ENCODE data around the gene KRTAP19-1.

The KRTAP19-1 gene

GRCh38 chr21:30463713-30464112 is 16.5 kb downstream of the KRTAP19-1 start:
- TF ChIP-seq CTCF (IDR thresholded peaks at IDR 0.05; ENCODE audit: low read depth, low read length) = peak; percentile 34
- no peak for DNase-seq (ENCODE audit: low read depth in 2 of 2)
- no peak overlapping the region for H3K4me3 ChIP-seq (replicated peaks in 1 of 2; ENCODE audit: low read depth in 2 of 2, low read length in 2 of 2)

- TF ChIP-seq CTCF (IDR thresholded peaks at IDR 0.05; ENCODE audit: low read depth, low read length) = no peak
- DNase-seq (ENCODE audit: low read depth in 2 of 2) = no peak
- H3K4me3 ChIP-seq (replicated peaks in 1 of 2; ENCODE audit: low read depth in 2 of 2, low read length in 2 of 2) = no peak overlapping the region
Measured at GRCh38 chr21:30448514-30448913, 31.7 kb downstream of the KRTAP19-1 start.

GRCh38 chr21:30447056-30447455 is 33.1 kb downstream of the KRTAP19-1 start:
- TF ChIP-seq CTCF (IDR thresholded peaks at IDR 0.05; ENCODE audit: low read depth, low read length) = no peak
- DNase-seq (ENCODE audit: low read depth in 2 of 2) = no peak
- no peak overlapping the region for H3K4me3 ChIP-seq (replicated peaks in 1 of 2; ENCODE audit: low read depth in 2 of 2, low read length in 2 of 2)

GRCh38 chr21:30444204-30444603 is 36.0 kb downstream of the KRTAP19-1 start:
- TF ChIP-seq CTCF (IDR thresholded peaks at IDR 0.05; ENCODE audit: low read depth, low read length) = no peak
- H3K4me3 ChIP-seq (replicated peaks in 1 of 2; ENCODE audit: low read depth in 2 of 2, low read length in 2 of 2) = no peak overlapping the region
- DNase-seq (ENCODE audit: low read depth in 2 of 2) = no peak

- H3K4me3 ChIP-seq (replicated peaks in 1 of 2; ENCODE audit: low read depth in 2 of 2, low read length in 2 of 2) = no peak overlapping the region
- no peak for TF ChIP-seq CTCF (IDR thresholded peaks at IDR 0.05; ENCODE audit: low read depth, low read length)
- DNase-seq (ENCODE audit: low read depth in 2 of 2) = no peak
Measured at GRCh38 chr21:30443226-30443625, 36.9 kb downstream of the KRTAP19-1 start.

GRCh38 chr21:30439975-30440374 is 40.2 kb downstream of the KRTAP19-1 start, which contains the start of gene KRTAP15-1:
KRTAP15-1 (plus strand) TSS chr21:30440275; CDS start chr21:30440328, 53 bp downstream.
- DNase-seq (ENCODE audit: low read depth in 2 of 2) = no peak
- no peak within 1 kb of the TSS for H3K4me3 ChIP-seq (replicated peaks in 1 of 2; ENCODE audit: low read depth in 2 of 2, low read length in 2 of 2)
- TF ChIP-seq CTCF (IDR thresholded peaks at IDR 0.05; ENCODE audit: low read depth, low read length) = no peak

GRCh38 chr21:30437010-30437565 is 43.1 kb downstream of the KRTAP19-1 start:
- TF ChIP-seq CTCF (IDR thresholded peaks at IDR 0.05; ENCODE audit: low read depth, low read length) = no peak
- no peak for DNase-seq (ENCODE audit: low read depth in 2 of 2)
- no peak overlapping the region for H3K4me3 ChIP-seq (replicated peaks in 1 of 2; ENCODE audit: low read depth in 2 of 2, low read length in 2 of 2)
